ENCODE results near the gene BLID. TPM values are rescaled to one million over a fixed set of nuclear protein-coding genes. Genes with fewer than 3 reads are reported as not detected.
A peak's percentile ranks its signal among the peaks of the same experiment; 100 is the strongest.

The BLID gene
- total RNA-seq, 2 donors from 2014 or later: 3.3 TPM; not detected in 1

DNA sequence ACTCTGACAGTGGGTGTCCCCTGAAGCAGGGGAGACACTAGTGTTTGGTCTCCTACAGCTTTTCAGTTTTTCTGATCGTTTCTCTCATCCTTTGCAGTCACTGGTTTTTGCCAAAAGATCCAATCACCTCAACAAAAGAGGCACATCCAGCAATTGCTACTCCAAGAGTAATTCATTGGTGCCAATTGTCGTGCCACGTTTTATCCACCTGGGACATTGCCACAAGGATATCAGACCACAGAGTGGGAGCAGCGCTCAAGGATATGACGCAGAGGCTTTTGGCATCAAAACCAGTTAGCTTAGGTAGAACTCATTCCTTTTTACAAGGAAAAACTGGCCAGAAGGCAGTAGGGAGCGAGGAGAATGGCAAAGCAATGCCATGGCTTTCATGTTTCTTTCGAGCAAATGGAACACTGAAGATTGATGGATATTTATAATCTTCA lies 40.9 kb upstream of the BLID start:
- TF ChIP-seq POLR2A (IDR thresholded peaks at IDR 0.05) (no peak), POLR2AphosphoS5 (IDR thresholded peaks at IDR 0.05) (peak; percentile 79)
- TF ChIP-seq, protein P1, sequence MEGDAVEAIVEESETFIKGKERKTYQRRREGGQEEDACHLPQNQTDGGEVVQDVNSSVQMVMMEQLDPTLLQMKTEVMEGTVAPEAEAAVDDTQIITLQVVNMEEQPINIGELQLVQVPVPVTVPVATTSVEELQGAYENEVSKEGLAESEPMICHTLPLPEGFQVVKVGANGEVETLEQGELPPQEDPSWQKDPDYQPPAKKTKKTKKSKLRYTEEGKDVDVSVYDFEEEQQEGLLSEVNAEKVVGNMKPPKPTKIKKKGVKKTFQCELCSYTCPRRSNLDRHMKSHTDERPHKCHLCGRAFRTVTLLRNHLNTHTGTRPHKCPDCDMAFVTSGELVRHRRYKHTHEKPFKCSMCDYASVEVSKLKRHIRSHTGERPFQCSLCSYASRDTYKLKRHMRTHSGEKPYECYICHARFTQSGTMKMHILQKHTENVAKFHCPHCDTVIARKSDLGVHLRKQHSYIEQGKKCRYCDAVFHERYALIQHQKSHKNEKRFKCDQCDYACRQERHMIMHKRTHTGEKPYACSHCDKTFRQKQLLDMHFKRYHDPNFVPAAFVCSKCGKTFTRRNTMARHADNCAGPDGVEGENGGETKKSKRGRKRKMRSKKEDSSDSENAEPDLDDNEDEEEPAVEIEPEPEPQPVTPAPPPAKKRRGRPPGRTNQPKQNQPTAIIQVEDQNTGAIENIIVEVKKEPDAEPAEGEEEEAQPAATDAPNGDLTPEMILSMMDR (IDR thresholded peaks at IDR 0.05): no peak
- peak; percentile 75 for DNase-seq (ENCODE audit: low spot score)
- peak overlapping the region; percentile 78 for H3K27ac ChIP-seq
- H3K4me3 ChIP-seq: peak overlapping the region; percentile 24 to 27
- H3K36me3 ChIP-seq: no peaks in the 10 kb centered on the region
- H3K4me1 ChIP-seq (replicated peaks): peaks cover 2% of the 10 kb centered on the region
- intact Hi-C loops (cut with DNase I): loop anchor here (5.0 kb wide), 2 partner anchors 45 to 60 kb away; no protein-coding TSS in a partner anchor
- no peaks in the 10 kb centered on the region for H3K27me3 ChIP-seq (replicated peaks; ENCODE audit: insufficient read depth)
- no peaks in the 10 kb centered on the region for H3K9me3 ChIP-seq
- WGBS: 5% methylated on average over 7 of the region's 7 CpGs

DNA sequence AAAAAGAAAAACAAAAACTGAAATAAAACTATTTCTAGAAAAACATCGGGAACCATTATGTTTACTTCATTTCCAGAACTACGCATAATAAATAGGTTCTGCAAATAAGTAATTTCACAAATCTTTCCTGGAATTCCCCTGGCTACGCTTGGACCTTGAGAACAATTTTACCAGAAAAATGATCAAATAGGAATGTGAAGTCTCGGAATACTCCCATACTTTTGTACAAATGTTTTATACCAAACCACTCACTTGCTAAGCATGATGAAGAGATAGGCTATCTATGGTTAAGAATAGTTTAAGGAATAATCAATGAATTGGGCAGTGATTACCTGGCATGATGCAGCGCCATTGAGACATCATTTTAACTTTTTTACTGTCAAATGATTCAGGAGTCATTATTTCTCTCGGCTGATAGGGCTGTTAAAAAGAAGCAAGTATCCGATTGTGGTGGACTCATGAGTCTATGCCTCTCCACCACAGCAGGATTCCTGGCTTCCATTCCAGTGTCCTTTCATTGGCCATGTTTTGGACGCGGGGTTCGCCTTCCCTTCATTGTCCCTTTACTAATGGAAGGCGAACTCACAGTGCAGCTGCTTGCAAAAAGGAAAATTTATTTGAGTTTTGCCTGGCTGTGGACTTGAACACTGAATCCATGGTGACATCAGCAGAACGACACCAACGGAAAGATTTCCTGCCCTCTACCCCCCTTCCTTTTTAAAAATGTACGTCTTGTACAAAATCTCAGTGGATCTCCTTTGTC lies 39.9 kb upstream of the BLID start:
- intact Hi-C loops (cut with DNase I): loop anchor here (5.0 kb wide), 2 partner anchors 46 to 59 kb away; no protein-coding TSS in a partner anchor
- Histone ChIP-seq H3K9me3 (no peaks in the 10 kb centered on the region), H3K36me3 (no peaks in the 10 kb centered on the region), H3K27me3 (replicated peaks; ENCODE audit: insufficient read depth) (no peaks in the 10 kb centered on the region), H3K27ac (peak overlapping the region; percentile 78), H3K4me1 (replicated peaks) (peaks cover 4% of the 10 kb centered on the region), H3K4me3 (peak overlapping the region in 1 of 2 donors; percentile 3)
- no peak for DNase-seq (ENCODE audit: low spot score)
- TF ChIP-seq POLR2AphosphoS5 (IDR thresholded peaks at IDR 0.05): no peak
- TF ChIP-seq, protein P1 (IDR thresholded peaks at IDR 0.05): no peak
- no peak for TF ChIP-seq POLR2A (IDR thresholded peaks at IDR 0.05)
- WGBS: 78% methylated on average over 14 of the region's 14 CpGs

DNA sequence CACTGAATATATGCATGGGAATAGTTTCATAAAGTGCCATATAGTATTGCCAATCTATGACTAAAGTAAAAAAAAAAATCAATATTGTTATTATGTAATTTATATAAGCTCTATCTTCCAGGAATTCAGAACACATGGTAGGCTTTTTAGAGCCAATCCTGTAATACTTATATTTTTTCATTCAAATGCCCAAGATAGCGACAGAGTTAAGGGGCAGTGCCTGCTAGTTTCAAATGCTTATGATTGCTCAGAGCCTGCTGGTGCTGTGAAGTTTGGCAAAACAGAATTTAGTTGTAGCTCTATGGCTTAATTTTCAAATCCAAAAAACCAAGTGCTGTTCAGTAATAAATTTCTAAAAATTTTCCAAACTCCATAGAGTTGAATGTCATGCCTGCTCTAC lies 39.0 kb upstream of the BLID start:
- WGBS: 87% methylated on average over 1 of the region's 1 CpG
- TF ChIP-seq POLR2AphosphoS5 (IDR thresholded peaks at IDR 0.05): no peak
- no peaks in the 10 kb centered on the region for H3K27me3 ChIP-seq (replicated peaks; ENCODE audit: insufficient read depth)
- H3K9me3 ChIP-seq: no peaks in the 10 kb centered on the region
- no peak for DNase-seq (ENCODE audit: low spot score)
- peak overlapping the region in 1 of 2 donors; percentile 78 for H3K27ac ChIP-seq
- intact Hi-C loops (cut with DNase I): loop anchor here (5.0 kb wide), 2 partner anchors 47 to 58 kb away; no protein-coding TSS in a partner anchor
- no peaks in the 10 kb centered on the region for H3K36me3 ChIP-seq
- no peak overlapping the region for H3K4me3 ChIP-seq
- H3K4me1 ChIP-seq (replicated peaks): peaks cover 7% of the 10 kb centered on the region

DNA sequence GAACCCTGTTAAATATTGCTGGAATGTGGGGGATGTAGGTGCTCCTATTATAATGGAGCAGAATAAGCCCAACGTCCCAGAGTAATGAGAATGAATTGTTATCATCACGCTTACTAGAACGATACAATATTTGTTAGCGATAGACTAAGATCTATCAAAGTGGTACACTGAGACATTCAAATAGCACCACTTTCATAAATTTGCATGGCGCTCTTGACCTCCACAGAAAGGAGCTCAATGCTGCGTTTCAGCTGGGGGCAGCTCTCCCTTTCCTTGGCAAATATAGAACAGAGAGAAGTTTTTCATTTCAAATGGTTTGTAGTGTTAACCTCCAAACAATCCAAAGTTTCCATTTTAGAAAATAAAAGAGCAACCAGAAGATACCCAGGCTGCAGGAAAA lies 38.2 kb upstream of the BLID start:
- WGBS: 84% methylated on average over 6 of the region's 6 CpGs
- no peak for TF ChIP-seq POLR2A (IDR thresholded peaks at IDR 0.05)
- TF ChIP-seq, protein P1 (IDR thresholded peaks at IDR 0.05): no peak
- TF ChIP-seq POLR2AphosphoS5 (IDR thresholded peaks at IDR 0.05): no peak

DNA sequence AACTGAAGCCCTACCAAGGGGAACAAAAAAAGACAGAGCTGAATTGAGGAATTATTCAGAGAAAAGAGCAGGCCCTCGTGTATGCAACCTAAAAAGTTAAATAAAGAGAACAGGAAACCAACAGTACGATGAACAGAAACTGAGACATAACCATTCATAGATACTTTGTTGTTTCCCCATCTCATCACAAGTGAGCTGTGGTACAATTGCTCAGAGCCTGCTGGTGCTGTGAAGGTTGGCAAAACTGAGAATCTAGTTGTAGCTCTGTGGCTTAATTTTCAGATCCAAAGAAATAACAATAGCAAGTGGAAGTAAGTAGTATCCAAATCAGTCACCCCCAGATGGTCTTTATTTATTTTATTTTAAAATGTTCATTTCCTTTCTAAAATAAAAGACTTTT lies 37.7 kb upstream of the BLID start:
- TF ChIP-seq, protein P1 (IDR thresholded peaks at IDR 0.05): no peak
- TF ChIP-seq POLR2A (IDR thresholded peaks at IDR 0.05): no peak
- TF ChIP-seq POLR2AphosphoS5 (IDR thresholded peaks at IDR 0.05): no peak
- Histone ChIP-seq H3K4me3 (no peak overlapping the region), H3K4me1 (replicated peaks) (peaks cover 5% of the 10 kb centered on the region), H3K27me3 (replicated peaks; ENCODE audit: insufficient read depth) (no peaks in the 10 kb centered on the region), H3K27ac (no peak overlapping the region), H3K9me3 (no peaks in the 10 kb centered on the region), H3K36me3 (no peaks in the 10 kb centered on the region)
- 80% methylated on average over 2 of the region's 2 CpGs for WGBS
- no peak for DNase-seq (ENCODE audit: low spot score)
- intact Hi-C loops (cut with DNase I): no loop called here

More for the DNA sequence above, 38.2 kb upstream of the BLID start:
- Histone ChIP-seq H3K9me3 (no peaks in the 10 kb centered on the region), H3K27me3 (replicated peaks; ENCODE audit: insufficient read depth) (no peaks in the 10 kb centered on the region), H3K36me3 (no peaks in the 10 kb centered on the region), H3K27ac (no peak overlapping the region), H3K4me3 (no peak overlapping the region), H3K4me1 (replicated peaks) (peaks cover 7% of the 10 kb centered on the region)
- intact Hi-C loops (cut with DNase I): no loop called here
- no peak for DNase-seq (ENCODE audit: low spot score)

All from prostate gland (tissue), 2 donors.